ENCODE measurements around the gene HS3ST4.

DNA sequence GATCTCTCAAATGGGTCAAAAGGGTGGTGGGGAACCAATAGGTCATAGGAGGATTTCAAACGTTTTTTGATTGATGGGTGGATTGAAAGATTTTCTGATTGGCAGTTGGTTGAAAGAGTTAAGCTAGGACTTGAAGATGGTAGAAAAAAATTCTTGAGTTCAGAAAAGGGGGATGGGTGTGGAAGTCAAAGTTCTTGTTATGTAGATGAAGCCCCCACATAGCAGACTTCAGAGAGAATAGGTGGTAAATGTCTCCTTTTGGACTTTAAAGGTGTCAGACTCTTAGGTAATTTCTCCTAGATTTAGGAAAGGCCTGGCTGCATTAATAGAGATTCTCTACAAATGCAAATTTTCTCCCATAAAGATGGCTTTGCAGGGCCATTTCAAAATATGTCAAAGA, 163.3 kb downstream of the HS3ST4 start:
- no peak for TF ChIP-seq CTCF (IDR thresholded peaks at IDR 0.05)
- no peak for TF ChIP-seq POLR2A (IDR thresholded peaks at IDR 0.05)
- TF ChIP-seq EP300 (IDR thresholded peaks at IDR 0.05): no peak

Measured in tibial nerve (tissue), 4 donors.